GM12801 (cell line): ENCODE data around the gene MGAT5B.

Source experiments
- TF ChIP-seq, protein P1 (sequence below): IDR thresholded peaks from one replicate; pipeline ENCODE4 v1.5.1; 2011; ENCODE audit warnings: control low read depth; ENCODE audit not compliant: insufficient read length; ENCODE audit errors: extremely low read depth

MGAT5B gene

DNA sequence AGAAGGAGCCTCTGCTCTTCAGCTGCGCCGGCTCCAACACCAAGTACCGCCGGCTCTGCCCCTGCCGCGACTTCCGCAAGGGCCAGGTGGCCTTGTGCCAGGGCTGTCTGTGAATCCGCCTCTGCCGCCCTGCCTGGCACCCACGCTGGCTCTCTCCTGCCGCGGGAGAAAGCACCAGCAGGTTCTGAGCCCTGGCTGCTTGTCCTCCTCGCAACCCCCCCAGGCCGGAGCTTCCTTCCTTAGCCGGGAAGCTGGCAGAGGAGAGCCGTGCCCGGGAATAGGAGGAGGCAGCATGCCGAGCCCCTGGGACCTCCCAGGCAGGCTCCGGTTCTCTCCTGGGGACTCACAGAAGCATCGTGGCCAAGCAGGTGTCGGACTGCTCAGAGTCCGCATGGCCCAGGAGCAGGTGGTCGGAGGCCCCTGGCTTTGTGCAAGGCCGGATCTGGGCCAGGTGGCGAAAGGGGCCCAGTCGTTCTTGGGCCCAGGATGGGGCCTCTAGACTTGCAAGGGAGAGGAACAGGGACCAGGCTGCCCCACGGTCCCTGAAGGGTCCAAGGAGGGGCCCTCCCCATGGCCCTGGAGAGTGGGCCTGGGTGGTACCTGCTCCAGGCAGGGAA lies 80.6 kb downstream of the MGAT5B start:
- TF ChIP-seq, protein P1, sequence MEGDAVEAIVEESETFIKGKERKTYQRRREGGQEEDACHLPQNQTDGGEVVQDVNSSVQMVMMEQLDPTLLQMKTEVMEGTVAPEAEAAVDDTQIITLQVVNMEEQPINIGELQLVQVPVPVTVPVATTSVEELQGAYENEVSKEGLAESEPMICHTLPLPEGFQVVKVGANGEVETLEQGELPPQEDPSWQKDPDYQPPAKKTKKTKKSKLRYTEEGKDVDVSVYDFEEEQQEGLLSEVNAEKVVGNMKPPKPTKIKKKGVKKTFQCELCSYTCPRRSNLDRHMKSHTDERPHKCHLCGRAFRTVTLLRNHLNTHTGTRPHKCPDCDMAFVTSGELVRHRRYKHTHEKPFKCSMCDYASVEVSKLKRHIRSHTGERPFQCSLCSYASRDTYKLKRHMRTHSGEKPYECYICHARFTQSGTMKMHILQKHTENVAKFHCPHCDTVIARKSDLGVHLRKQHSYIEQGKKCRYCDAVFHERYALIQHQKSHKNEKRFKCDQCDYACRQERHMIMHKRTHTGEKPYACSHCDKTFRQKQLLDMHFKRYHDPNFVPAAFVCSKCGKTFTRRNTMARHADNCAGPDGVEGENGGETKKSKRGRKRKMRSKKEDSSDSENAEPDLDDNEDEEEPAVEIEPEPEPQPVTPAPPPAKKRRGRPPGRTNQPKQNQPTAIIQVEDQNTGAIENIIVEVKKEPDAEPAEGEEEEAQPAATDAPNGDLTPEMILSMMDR = no peak

DNA sequence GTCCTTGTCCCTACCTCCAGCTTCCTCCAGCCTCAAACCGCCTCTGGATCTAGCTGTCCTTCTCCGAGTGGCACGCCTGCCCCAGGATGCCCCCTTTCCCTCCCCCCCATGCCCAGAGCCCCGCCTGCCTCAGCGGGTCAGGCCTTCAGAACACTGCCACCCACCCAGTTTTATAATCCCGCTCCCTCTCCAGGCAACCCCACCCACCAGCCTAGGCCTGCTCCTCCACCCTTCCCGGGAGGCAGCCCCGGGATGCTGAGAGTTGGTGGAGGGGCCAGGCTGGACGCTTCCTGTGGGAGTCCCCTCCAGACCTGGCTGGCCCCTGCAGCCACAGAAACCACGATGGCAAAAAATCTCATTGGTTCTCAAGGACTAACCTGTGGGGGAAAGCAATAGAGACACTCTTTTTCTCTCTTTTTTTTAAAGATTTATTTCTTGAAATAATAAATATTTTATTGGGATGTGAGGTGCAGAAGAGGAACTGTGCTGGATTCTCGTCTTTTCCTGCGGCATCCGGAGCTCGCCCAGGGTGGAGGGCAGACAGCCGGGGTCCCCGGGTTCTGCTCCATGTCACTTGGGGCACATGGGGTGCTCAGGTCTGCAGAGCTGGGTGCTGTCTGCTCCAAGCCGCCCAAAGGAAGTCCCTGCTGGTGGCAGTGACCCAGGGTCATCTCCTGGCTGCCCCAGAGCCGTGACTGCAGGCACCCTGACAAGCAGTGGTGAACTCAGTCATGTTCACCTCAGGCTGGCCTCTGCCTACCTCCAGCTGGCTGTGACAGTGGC lies 81.9 kb downstream of the MGAT5B start:
- TF ChIP-seq, protein P1 = no peak

DNA sequence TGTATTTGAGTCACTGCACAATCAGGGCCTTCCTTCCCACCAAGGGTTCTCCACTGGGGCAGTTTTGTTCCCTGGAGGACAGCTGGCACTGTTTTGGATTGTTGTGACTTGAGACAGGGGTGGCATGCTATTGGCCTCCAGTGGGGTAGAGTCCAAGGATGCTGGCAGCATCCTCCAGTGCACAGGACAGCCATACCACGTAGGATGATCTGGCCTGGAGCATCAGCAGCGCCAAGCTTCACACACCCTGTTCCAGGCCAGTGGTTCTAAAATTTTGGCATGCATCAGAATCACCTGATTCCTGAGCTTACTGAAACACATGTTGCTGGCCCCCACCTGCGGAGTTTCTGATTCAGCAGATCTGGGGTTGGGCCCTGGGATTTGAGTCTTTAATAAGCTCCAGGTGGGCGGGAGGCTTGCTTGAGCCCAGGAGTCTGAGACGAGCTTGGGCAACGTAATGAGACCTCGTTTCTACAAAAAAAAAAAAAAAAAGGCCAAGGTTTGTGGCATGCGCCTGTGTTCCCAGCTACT lies 83.2 kb downstream of the MGAT5B start:
- TF ChIP-seq, protein P1 = no peak

DNA sequence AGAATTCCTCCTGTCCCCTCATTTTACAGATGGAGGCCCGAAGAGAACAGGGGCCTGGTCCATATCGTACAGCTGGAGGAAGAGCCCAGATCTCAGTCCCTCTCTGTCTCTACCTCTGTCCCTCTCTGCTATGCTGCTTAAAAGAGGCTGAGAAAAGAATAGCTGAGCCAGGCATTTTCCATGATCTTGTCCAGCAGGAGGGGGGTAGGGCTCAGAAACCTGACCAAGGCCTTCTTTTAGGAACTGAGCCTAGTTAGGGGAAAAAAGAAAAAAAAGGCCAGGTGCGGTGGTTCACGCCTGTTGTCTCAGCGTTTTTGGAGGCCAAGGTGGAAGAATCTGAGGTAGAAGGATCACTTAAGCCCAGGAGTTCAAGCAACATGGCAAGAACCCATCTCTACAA lies 84.2 kb downstream of the MGAT5B start:
- TF ChIP-seq, protein P1 = no peak

GRCh38 chr17:76953066-76953465 lies 84.9 kb downstream of the MGAT5B start:
- TF ChIP-seq, protein P1 = no peak

DNA sequence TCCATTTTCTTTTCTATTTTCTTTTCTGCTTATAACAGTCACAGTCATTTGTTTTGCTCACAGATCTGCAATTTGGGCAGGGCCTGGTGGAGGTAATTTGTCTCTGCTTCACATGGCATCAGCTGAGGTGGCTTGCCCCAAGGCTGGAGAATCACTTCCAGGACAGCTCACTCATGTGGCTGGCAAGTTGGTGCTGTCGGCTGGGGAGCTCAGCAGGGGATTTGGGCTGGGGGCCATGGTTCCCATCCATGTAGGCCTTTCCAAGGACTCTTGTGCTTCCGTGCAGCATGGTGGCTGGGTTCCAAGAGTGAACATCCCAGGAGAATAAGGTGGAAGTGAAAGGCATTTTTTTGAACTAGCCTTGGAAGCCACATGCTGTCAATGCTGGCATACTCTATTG lies 85.7 kb downstream of the MGAT5B start:
- TF ChIP-seq, protein P1 = no peak

DNA sequence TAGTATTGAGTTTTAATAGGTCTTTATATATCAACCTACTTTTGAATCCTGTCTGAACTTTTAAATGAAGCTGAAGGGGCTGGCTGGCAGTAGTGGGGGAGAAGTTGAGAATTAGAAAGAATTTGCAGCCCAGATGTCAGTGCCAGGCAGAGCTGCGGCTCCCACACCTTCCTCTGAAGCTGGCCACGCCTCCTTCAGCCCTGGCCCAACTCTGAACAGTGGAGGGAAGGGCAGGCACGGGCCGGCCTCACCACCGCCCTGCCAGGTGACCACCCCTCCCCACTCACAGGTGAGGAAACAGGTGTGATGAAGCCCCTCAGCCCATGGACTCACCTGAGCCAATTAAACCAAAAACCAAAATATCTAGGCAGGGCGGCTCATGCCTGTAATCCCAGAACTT lies 87.0 kb downstream of the MGAT5B start:
- TF ChIP-seq, protein P1 = no peak
